GM21825 (cell line): ENCODE measurements around the gene DNAJB12.
A peak's percentile ranks its signal among the peaks of the same experiment; 100 is the strongest.
"Not testable (repeated sequence)": the region's sequence is repeated elsewhere in the genome, so short reads cannot be mapped to it uniquely, and the experiment has no call there.

Experiments used
- ATAC-seq: cut with Tn5 transposase; IDR thresholded peaks from one replicate; pipeline ENCODE4 v1.9.1; 2021; ENCODE audit warnings: mild to moderate bottlenecking, moderate library complexity; ENCODE audit not compliant: unreplicated experiment

The DNAJB12 gene

DNA sequence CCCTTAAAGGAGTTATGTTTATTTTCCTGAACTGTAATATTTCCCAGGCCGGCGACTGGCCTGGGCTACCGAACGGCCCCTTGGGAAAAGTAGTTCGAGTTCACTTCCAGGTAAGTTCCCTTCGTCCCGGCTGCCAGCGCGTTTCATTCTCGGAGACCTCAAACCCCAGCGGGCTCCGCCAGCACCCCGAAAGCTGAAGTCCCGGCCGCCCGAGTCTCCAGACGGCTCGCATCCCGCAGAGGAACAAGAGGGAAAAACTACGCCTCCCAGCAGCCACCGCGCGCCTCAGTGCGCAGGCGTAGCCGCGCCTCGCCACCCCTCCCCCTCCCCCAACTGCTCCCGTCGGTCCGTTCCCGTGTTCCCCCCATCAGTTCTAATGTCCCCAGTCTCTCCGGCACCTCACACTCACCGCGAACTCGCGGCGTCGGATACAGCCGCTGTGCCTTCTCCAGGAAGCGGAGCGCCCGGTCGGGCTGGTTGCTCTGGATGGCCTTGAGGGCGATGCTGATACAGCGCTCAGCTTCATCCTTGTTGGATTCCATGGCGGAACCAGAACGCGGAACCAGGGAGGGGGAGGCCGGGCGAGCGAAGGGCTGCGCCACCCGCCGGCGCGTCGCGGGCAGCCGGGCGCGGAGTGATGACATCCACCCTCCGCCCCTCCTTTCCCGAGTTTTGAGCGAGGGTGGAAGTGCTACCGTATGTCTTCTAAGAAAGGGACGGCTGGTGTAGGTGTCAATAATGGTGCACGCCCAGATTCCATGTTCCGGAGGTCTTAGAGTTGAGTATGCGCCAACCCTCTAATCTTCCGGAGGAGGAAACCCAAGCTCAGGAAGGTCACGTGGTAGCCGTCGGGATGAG, at the start of gene DNAJB12:
Gene DNAJB12 (minus strand): TSS at position 564 of the 858 bp plus-strand sequence. CDS start 22 bp downstream, at position 542.
- ATAC-seq = peak; percentile 60

GRCh38 chr10:72395581-72395980, 40.9 kb upstream of the DNAJB12 start:
- ATAC-seq = not testable (repeated sequence)

DNA sequence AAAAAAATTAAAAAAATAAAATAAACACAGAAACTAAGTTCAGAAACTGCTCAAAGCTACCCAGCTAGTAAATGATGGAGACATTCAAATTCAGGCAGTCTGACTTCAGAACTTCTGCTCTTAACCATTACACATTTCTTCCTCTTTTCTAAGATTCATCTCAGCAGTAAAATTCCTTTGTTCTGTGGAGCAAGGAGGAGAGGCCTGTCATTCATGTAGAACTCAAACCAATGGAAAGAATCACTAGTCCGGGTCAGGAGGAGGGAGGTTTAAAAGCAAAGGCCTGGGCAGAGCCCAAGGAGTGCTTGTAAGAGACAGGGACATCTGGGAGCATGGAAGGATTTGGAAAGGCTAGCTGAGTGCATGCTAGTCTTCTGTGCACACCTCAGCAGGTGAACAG, 37.9 kb upstream of the DNAJB12 start:
- ATAC-seq = no peak

- ATAC-seq = no peak
Measured at GRCh38 chr10:72390764-72391163, 36.0 kb upstream of the DNAJB12 start.

- no peak for ATAC-seq
Measured at GRCh38 chr10:72389716-72390115, 35.0 kb upstream of the DNAJB12 start.

- no peak for ATAC-seq
Measured at GRCh38 chr10:72389014-72389413, 34.3 kb upstream of the DNAJB12 start.

DNA sequence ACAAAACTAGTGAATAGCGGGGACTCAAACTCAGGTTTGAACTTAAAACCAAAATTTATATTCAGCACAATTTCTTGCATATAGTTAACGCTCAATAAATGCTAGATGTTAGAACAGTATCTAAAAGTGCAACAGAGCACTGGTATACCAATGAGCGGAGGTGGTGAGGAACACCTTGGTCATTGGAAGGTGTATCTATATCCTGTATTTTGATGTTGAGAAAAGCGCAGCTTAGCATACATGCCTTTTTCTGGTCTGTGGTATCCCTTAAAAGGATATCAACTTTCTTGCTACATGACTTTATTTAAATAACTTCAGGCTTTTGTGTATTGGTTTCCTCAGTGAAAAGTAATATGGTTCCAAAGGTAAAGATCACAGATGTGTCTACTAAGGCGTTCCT, 33.3 kb upstream of the DNAJB12 start:
- ATAC-seq = no peak

- ATAC-seq = no peak
Measured at GRCh38 chr10:72386916-72387586, 32.3 kb upstream of the DNAJB12 start.

- no peak for ATAC-seq
Measured at GRCh38 chr10:72385724-72386123, 31.0 kb upstream of the DNAJB12 start.

DNA sequence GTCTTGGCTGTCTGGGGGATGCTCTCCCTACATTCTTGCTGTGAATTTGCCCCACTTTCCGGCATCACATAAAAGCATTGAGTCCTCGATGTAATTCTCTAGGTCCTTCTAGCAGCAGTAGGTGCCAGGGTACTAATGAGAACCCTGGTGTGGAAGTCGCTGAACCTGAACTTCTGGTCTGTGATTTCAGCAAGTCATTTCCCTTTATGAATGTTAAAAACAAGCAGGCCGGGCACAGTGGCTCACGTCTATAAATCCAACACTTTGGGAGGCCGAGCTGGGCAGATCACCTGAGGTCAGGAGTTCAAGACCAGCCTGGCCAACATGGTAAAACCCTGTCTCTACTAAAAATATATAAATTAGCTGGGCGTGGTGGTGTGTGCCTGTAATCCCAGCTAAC, 30.3 kb upstream of the DNAJB12 start:
- ATAC-seq = not testable (repeated sequence)

- no peak for ATAC-seq
Measured at GRCh38 chr10:72379776-72380175, 25.1 kb upstream of the DNAJB12 start.

GRCh38 chr10:72379062-72379461, 24.3 kb upstream of the DNAJB12 start:
- ATAC-seq = no peak

DNA sequence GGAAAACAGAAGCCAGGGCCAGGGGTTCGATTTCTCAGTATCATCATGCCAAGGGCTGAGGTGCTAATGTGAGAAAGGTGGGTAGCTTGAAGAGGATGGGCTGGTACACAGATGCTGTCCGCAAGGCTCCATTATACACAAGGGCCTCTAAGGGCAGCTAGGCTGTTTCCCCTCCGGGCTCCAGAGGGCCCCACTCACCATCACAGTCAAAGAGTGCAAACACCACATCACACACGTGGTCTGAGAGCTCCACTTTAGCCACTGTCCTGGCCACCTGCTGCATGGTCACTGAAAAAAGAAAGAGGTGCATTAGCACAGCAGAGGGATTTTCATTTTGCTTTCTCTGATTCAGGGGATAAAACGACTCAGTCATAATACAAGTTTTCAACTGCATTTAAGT, 20.9 kb upstream of the DNAJB12 start:
- ATAC-seq = no peak

GRCh38 chr10:72375173-72375572, 20.5 kb upstream of the DNAJB12 start:
- no peak for ATAC-seq

DNA sequence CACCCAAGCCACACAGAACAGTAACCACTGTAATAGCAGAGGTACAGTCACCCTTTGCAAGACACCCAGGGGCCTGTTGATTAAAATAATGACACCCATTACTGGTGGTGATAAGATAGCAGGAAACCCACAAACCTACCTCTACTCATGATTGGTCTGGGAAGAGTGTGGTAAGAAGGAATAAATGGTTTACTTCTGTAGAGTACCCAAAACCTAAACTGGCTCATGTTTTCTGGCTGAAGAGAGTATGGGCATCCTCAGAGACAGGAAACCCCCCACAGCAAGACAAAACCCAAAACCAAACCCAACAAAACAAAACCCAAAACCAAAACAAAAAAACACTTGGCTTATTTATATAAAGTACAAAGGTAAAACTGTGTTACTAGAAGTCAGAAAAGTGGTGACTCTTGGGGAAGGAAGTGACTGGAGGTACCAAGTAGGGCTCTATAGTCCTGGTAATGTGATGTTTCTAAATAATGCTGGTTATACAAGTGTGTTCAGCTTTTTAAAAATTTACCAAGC, 15.5 kb upstream of the DNAJB12 start:
- ATAC-seq = no peak

GRCh38 chr10:72367301-72367960, 12.7 kb upstream of the DNAJB12 start:
- no peak for ATAC-seq

GRCh38 chr10:72365106-72365895, 10.6 kb upstream of the DNAJB12 start:
- no peak for ATAC-seq

DNA sequence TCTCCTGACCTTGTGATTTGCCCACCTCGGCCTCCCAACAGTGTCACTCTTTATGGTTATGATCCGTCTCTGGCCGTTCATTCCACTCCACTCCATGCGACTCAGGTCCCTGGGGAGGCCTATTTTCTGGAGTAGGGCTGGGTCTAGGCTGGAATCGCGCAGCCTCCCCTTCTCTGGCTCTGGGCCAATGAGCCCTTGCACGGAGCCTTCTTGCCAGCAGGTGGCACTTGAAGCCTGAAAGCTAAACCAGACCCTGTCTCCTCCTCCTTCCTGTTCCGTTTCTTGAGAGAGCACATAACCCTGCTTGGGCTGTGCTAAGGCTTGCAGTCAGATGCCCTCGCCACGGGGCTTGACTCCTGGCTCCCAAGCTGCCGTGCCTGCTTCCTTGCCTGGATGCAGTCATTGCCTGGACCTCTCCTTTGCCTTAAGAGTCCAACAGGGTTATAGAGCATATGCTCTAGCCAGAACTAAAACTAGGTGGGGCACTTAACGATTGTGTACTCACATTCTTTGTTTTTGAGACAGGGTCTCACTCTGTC, 9.6 kb upstream of the DNAJB12 start:
- peak; percentile 81 for ATAC-seq

GRCh38 chr10:72356987-72357386, 2.3 kb upstream of the DNAJB12 start:
- no peak for ATAC-seq

DNA sequence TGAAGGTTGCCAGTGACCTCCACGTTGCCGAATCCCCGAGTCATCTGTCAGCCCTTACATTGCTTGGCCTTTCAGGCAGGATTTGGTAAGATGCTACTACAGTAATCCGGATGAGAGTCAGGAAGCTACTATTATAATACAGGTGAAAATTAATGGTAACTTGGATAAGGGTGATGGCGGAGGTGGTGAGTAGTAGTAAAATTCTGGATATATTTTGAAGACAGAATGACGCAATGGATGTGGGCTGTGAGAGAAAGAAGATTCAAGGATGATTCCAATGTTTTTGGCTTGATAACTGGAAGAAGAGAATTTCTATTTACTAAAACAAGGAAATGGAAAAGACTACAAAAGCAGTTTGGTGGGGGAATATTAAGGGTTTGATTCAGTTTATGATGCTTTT, 1.4 kb upstream of the DNAJB12 start:
- ATAC-seq = no peak
